Mesendoderm (in vitro differentiated cells): ENCODE results near the gene RFLNA.

Source experiments
- DNase-seq: peaks from one replicate; pipeline ENCODE4 v3.0.0; 2013
- H2AK5ac ChIP-seq: 2 replicates; pipeline ENCODE4 v1.6.1; 2013; ENCODE audit warnings: low read length, inconsistent platforms
- H2BK120ac ChIP-seq: 2 replicates; pipeline ENCODE4 v1.6.1; 2013; ENCODE audit warnings: low read depth, mild to moderate bottlenecking, low read length, moderate library complexity, mixed read lengths
- H2BK15ac ChIP-seq: replicated peaks from 2 replicates; pipeline ENCODE4 v1.6.1; 2013; ENCODE audit warnings: low read depth, mild to moderate bottlenecking, moderate library complexity
- H2BK5ac ChIP-seq: 2 replicates; pipeline ENCODE4 v1.6.1; 2013; ENCODE audit warnings: low read length, inconsistent platforms
- H3K18ac ChIP-seq: 2 replicates; pipeline ENCODE4 v1.6.1; 2013; ENCODE audit warnings: mild to moderate bottlenecking, low read length, mixed read lengths
- H3K23ac ChIP-seq: one replicate; pipeline ENCODE4 v1.6.1; 2013; ENCODE audit warnings: low read length
- H3K27ac ChIP-seq: 2 replicates; pipeline ENCODE4 v1.5.1; 2013; ENCODE audit warnings: low read depth, mild to moderate bottlenecking, inconsistent platforms, low read length, moderate library complexity
- H3K27me3 ChIP-seq: 2 replicates; pipeline ENCODE4 v1.6.1; 2013; ENCODE audit warnings: low read length, control low read depth, mild to moderate bottlenecking, inconsistent platforms; ENCODE audit not compliant: insufficient read depth, poor library complexity
- H3K36me3 ChIP-seq: 2 replicates; pipeline ENCODE4 v1.6.1; 2013; ENCODE audit warnings: low read length, inconsistent platforms; ENCODE audit not compliant: control insufficient read depth, insufficient read depth
- H3K4ac ChIP-seq: one replicate; pipeline ENCODE4 v1.6.1; 2013; ENCODE audit warnings: low read depth, mild to moderate bottlenecking, low read length, moderate library complexity
- H3K4me1 ChIP-seq: 2 replicates; pipeline ENCODE4 v1.6.1; 2013; ENCODE audit warnings: low read depth, low read length, inconsistent platforms; ENCODE audit not compliant: control insufficient read depth
- H3K4me2 ChIP-seq: 2 replicates; pipeline ENCODE4 v1.6.1; 2013; ENCODE audit warnings: low read length
- H3K4me3 ChIP-seq: 2 replicates; pipeline ENCODE4 v1.5.1; 2013; ENCODE audit warnings: mild to moderate bottlenecking, low read length
- H3K56ac ChIP-seq: one replicate; pipeline ENCODE4 v1.6.1; 2013; ENCODE audit warnings: low read length
- H3K79me1 ChIP-seq: 2 replicates; pipeline ENCODE4 v1.6.1; 2013; ENCODE audit warnings: low read length, inconsistent platforms
- H3K79me2 ChIP-seq: 2 replicates; pipeline ENCODE4 v1.6.1; 2013; ENCODE audit warnings: mild to moderate bottlenecking, low read length; ENCODE audit not compliant: control insufficient read depth, insufficient read depth
- H3K9ac ChIP-seq: 2 replicates; pipeline ENCODE4 v1.6.1; 2013; ENCODE audit warnings: low read length, inconsistent platforms
- H4K5ac ChIP-seq: one replicate; pipeline ENCODE4 v1.6.1; 2013; ENCODE audit warnings: low read length
- H4K8ac ChIP-seq: one replicate; pipeline ENCODE4 v1.6.1; 2013; ENCODE audit warnings: low read depth, mild to moderate bottlenecking, control low read depth, low read length, moderate library complexity
- WGBS: extraction: QIAGEN DNeasy Blood & Tissue Kit; methylation state at CpG from one replicate; pipeline ENCODE4 v1.1.7; 2013; ENCODE audit warnings: low lambda C conversion rate, missing lambda C conversion rate; ENCODE audit not compliant: insufficient coverage; ENCODE audit errors: extremely low coverage; 5-methylcytosine and 5-hydroxymethylcytosine counted together

Gene RFLNA

GRCh38 chr12:124314766-124315165 lies 19.9 kb downstream of the RFLNA start:
- Histone ChIP-seq H3K27ac (no peak overlapping the region), H3K4me3 (no peak overlapping the region), H4K5ac (no peak overlapping the region), H3K9ac (no peak overlapping the region), H2BK15ac (no peak overlapping the region), H3K18ac (no peak overlapping the region), H4K8ac (no peak overlapping the region), H3K4me2 (no peak overlapping the region), H3K36me3 (no peaks in the 10 kb centered on the region), H2BK120ac (no peak overlapping the region), H3K79me2 (no peaks in the 10 kb centered on the region), H2BK5ac (no peak overlapping the region), H3K27me3 (no peaks in the 10 kb centered on the region), H3K56ac (no peak overlapping the region), H3K4ac (no peak overlapping the region), H2AK5ac (no peak overlapping the region), H3K4me1 (peaks cover 24% of the 10 kb centered on the region), H3K23ac (no peak overlapping the region), H3K79me1 (no peaks in the 10 kb centered on the region)
- no peak for DNase-seq
- no CpG with 5 or more reads among the region's 9 CpGs for WGBS

- no peaks in the 10 kb centered on the region for H3K36me3 ChIP-seq
- WGBS, result no CpG with 5 or more reads among the region's 17 CpGs
- DNase-seq, result no peak
- no peaks in the 10 kb centered on the region for H3K79me1 ChIP-seq
- no peak overlapping the region for H2BK15ac ChIP-seq
- H2BK5ac ChIP-seq, result no peak overlapping the region
- no peaks in the 10 kb centered on the region for H3K27me3 ChIP-seq
- no peak overlapping the region for H3K4me2 ChIP-seq
- H3K4me3 ChIP-seq, result no peak overlapping the region
- no peak overlapping the region for H4K5ac ChIP-seq
- no peak overlapping the region for H3K9ac ChIP-seq
- peaks cover 24% of the 10 kb centered on the region for H3K4me1 ChIP-seq
- H2AK5ac ChIP-seq, result no peak overlapping the region
- H4K8ac ChIP-seq, result no peak overlapping the region
- H3K56ac ChIP-seq, result no peak overlapping the region
- H3K4ac ChIP-seq, result no peak overlapping the region
- no peak overlapping the region for H3K27ac ChIP-seq
- no peak overlapping the region for H2BK120ac ChIP-seq
- no peak overlapping the region for H3K18ac ChIP-seq
- H3K23ac ChIP-seq, result no peak overlapping the region
- no peaks in the 10 kb centered on the region for H3K79me2 ChIP-seq
These were observed 20.6 kb downstream of the RFLNA start for GRCh38 chr12:124315372-124316044.

- H3K27ac ChIP-seq, result no peak overlapping the region
These were observed 21.5 kb downstream of the RFLNA start for GRCh38 chr12:124316257-124316900.

GRCh38 chr12:124317400-124317799 lies 22.5 kb downstream of the RFLNA start:
- no CpG with 5 or more reads among the region's 12 CpGs for WGBS
- no peak overlapping the region for H2BK15ac ChIP-seq
- H2AK5ac ChIP-seq, result peak overlapping the region; percentile 52
- DNase-seq, result no peak
- H4K5ac ChIP-seq, result no peak overlapping the region
- no peak overlapping the region for H3K9ac ChIP-seq
- H3K36me3 ChIP-seq, result no peaks in the 10 kb centered on the region
- H3K23ac ChIP-seq, result no peak overlapping the region
- H2BK120ac ChIP-seq, result no peak overlapping the region
- H3K18ac ChIP-seq, result no peak overlapping the region
- no peak overlapping the region for H4K8ac ChIP-seq
- H3K56ac ChIP-seq, result peak overlapping the region; percentile 75
- no peaks in the 10 kb centered on the region for H3K79me1 ChIP-seq
- no peak overlapping the region for H3K4ac ChIP-seq
- H2BK5ac ChIP-seq, result no peak overlapping the region
- H3K79me2 ChIP-seq, result no peaks in the 10 kb centered on the region
- H3K27ac ChIP-seq, result no peak overlapping the region
- H3K4me1 ChIP-seq, result peaks cover 24% of the 10 kb centered on the region
- no peaks in the 10 kb centered on the region for H3K27me3 ChIP-seq
- H3K4me3 ChIP-seq, result no peak overlapping the region
- H3K4me2 ChIP-seq, result no peak overlapping the region

More at GRCh38 chr12:124316257-124316900, 21.5 kb downstream of the RFLNA start:
- Histone ChIP-seq H3K23ac (peak overlapping the region; percentile 30), H3K79me1 (no peaks in the 10 kb centered on the region), H3K4ac (no peak overlapping the region), H3K79me2 (no peaks in the 10 kb centered on the region), H2AK5ac (no peak overlapping the region), H3K4me1 (peaks cover 24% of the 10 kb centered on the region), H2BK120ac (no peak overlapping the region), H3K4me2 (no peak overlapping the region), H3K4me3 (no peak overlapping the region), H2BK15ac (no peak overlapping the region), H4K5ac (no peak overlapping the region), H2BK5ac (no peak overlapping the region), H3K56ac (peak overlapping the region; percentile 53), H4K8ac (no peak overlapping the region), H3K27me3 (no peaks in the 10 kb centered on the region), H3K9ac (no peak overlapping the region), H3K36me3 (no peaks in the 10 kb centered on the region), H3K18ac (no peak overlapping the region)
- WGBS, result no CpG with 5 or more reads among the region's 12 CpGs
- DNase-seq, result no peak

GRCh38 chr12:124318278-124319020 lies 23.6 kb downstream of the RFLNA start:
- peak overlapping the region; percentile 1 for H3K18ac ChIP-seq
- H3K27me3 ChIP-seq, result no peaks in the 10 kb centered on the region
- H2AK5ac ChIP-seq, result peak overlapping the region; percentile 58
- H2BK120ac ChIP-seq, result no peak overlapping the region
- H3K79me1 ChIP-seq, result no peaks in the 10 kb centered on the region
- H3K4me2 ChIP-seq, result no peak overlapping the region
- peak overlapping the region; percentile 14 for H2BK5ac ChIP-seq
- DNase-seq, result peak; percentile 66
- H4K5ac ChIP-seq, result no peak overlapping the region
- no peak overlapping the region for H3K4ac ChIP-seq
- peaks cover 24% of the 10 kb centered on the region for H3K4me1 ChIP-seq
- no peak overlapping the region for H3K4me3 ChIP-seq
- H3K9ac ChIP-seq, result peak overlapping the region; percentile 22
- H3K56ac ChIP-seq, result peak overlapping the region; percentile 75
- H4K8ac ChIP-seq, result no peak overlapping the region
- H3K79me2 ChIP-seq, result no peaks in the 10 kb centered on the region
- WGBS, result no CpG with 5 or more reads among the region's 25 CpGs
- H3K27ac ChIP-seq, result no peak overlapping the region
- no peak overlapping the region for H2BK15ac ChIP-seq
- no peaks in the 10 kb centered on the region for H3K36me3 ChIP-seq
- no peak overlapping the region for H3K23ac ChIP-seq
